ENCODE measurements around the gene PPP1R9B. TPM values are rescaled to one million over a fixed set of nuclear protein-coding genes. Genes with fewer than 3 reads are reported as not detected.
A peak's percentile ranks its signal among the peaks of the same experiment; 100 is the strongest.

The PPP1R9B gene
- total RNA-seq, 1 experiment from 2014 or later, result 23.0 TPM

- Histone ChIP-seq H2AK5ac (ENCODE audit: insufficient read length, low read length) (no peak overlapping the region), H4K91ac (ENCODE audit: insufficient read length, low read depth, low read length) (no peak overlapping the region), H2AFZ (ENCODE audit: low read length) (no peak overlapping the region), H3K18ac (ENCODE audit: insufficient read length, low read depth, low read length) (no peak overlapping the region), H3K56ac (ENCODE audit: insufficient read length, low read depth, low read length) (no peak overlapping the region), H3K23me2 (ENCODE audit: insufficient read length, low read depth, low read length, poor library complexity, severe bottlenecking) (no peaks in the 10 kb centered on the region), H3K23ac (ENCODE audit: insufficient read length, low read depth, low read length) (no peak overlapping the region), H3K79me2 (ENCODE audit: insufficient read depth, low read length) (no peaks in the 10 kb centered on the region), H2BK120ac (ENCODE audit: low read depth, low read length, poor library complexity, severe bottlenecking) (no peak overlapping the region), H2BK5ac (ENCODE audit: insufficient read length, low read length) (no peak overlapping the region), H2BK20ac (ENCODE audit: low read depth, low read length, poor library complexity, severe bottlenecking) (no peak overlapping the region), H4K20me1 (ENCODE audit: control insufficient read depth, insufficient read depth, insufficient read length) (peaks cover 2% of the 10 kb centered on the region), H3K9me3 (ENCODE audit: control insufficient read depth, low read depth, low read length) (no peaks in the 10 kb centered on the region), H3K4me1 (ENCODE audit: insufficient read depth, low read length) (no peaks in the 10 kb centered on the region), H3K4ac (ENCODE audit: low read depth, low read length) (no peak overlapping the region), H2BK15ac (ENCODE audit: low read depth, low read length) (no peak overlapping the region), H2BK12ac (ENCODE audit: insufficient read length, low read depth, low read length) (no peak overlapping the region), H3K79me1 (ENCODE audit: insufficient read depth, low read depth, low read length, poor library complexity, severe bottlenecking) (no peaks in the 10 kb centered on the region), H3K4me2 (ENCODE audit: insufficient read depth, insufficient read length, low read length) (peak overlapping the region; percentile 17), H4K8ac (replicated peaks; ENCODE audit: insufficient read length, low read depth, low read length) (no peak overlapping the region), H4K5ac (ENCODE audit: insufficient read length, low read depth, low read length) (no peak overlapping the region), H3K14ac (ENCODE audit: insufficient read depth, low read length) (no peak overlapping the region), H3T11ph (ENCODE audit: low read length) (no peak overlapping the region), H3K27me3 (ENCODE audit: insufficient read depth, low read length) (no peaks in the 10 kb centered on the region), H3K27ac (ENCODE audit: insufficient read length, low read depth, low read length) (no peak overlapping the region), H3K9ac (ENCODE audit: extremely low read depth, insufficient read length, low read length) (no peak overlapping the region)
- peaks cover 12 to 19% of the 10 kb centered on the region in 2 experiments for H3K4me1 Mint-ChIP-seq
- no CpG with 5 or more reads among the region's 19 CpGs for WGBS (ENCODE audit: extremely low coverage, insufficient read length, low lambda C conversion rate)
- no peaks in the 10 kb centered on the region for H3K9me3 Mint-ChIP-seq
- TF ChIP-seq, protein P1, sequence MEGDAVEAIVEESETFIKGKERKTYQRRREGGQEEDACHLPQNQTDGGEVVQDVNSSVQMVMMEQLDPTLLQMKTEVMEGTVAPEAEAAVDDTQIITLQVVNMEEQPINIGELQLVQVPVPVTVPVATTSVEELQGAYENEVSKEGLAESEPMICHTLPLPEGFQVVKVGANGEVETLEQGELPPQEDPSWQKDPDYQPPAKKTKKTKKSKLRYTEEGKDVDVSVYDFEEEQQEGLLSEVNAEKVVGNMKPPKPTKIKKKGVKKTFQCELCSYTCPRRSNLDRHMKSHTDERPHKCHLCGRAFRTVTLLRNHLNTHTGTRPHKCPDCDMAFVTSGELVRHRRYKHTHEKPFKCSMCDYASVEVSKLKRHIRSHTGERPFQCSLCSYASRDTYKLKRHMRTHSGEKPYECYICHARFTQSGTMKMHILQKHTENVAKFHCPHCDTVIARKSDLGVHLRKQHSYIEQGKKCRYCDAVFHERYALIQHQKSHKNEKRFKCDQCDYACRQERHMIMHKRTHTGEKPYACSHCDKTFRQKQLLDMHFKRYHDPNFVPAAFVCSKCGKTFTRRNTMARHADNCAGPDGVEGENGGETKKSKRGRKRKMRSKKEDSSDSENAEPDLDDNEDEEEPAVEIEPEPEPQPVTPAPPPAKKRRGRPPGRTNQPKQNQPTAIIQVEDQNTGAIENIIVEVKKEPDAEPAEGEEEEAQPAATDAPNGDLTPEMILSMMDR (conservative IDR thresholded peaks at IDR 0.05), result peak; percentile 96
- peaks cover 30 to 90% (median 78%) of the 10 kb centered on the region in 3 experiments; a peak in 6 of 7 replicates for H3K36me3 Mint-ChIP-seq (ENCODE audit: insufficient read depth in 1 of 3, low read depth in 3 of 3)
- H3K27ac Mint-ChIP-seq, result peak overlapping the region in 1 of 3 experiments; percentile 82; a peak in 2 of 7 replicates
- H3K27me3 Mint-ChIP-seq (ENCODE audit: low read depth), result no peaks in the 10 kb centered on the region; the same call in 1 of the 2 replicates
- H3K4me3 Mint-ChIP-seq, result no peak overlapping the region
- peak; percentile 94 for DNase-seq
Measured at GRCh38 chr17:50139950-50140885, 10.3 kb downstream of the PPP1R9B start.
